K562 (cell line): Measurements from ENCODE around the gene GEN1. TPM values are rescaled to one million over a fixed set of nuclear protein-coding genes. Genes with fewer than 3 reads are reported as not detected.

Source experiments
- BHLHE40 ChIP-seq: IDR thresholded peaks from 2 replicates; pipeline ENCODE4 v1.6.1; 2011; ENCODE audit warnings: low read length, improper control_type of control experiment
- BRCA1 ChIP-seq, 2 experiments: fragments of 450-650 bp in 1 of 2; sonication (generic) in 1 of 2; formaldehyde crosslinking in 1 of 2; IDR thresholded peaks; 2 replicates each; pipeline versions ENCODE4 v1.5.0 to v1.6.1; 2017 to 2020; ENCODE audit warnings: mild to moderate bottlenecking in 1 of 2, missing genetic modification reagents in 1 of 2
- FOXJ3 ChIP-seq: sonication (generic); formaldehyde crosslinking; IDR thresholded peaks from 2 replicates; pipeline ENCODE4 v1.4.0; 2020; ENCODE audit warnings: mild to moderate bottlenecking, missing genetic modification reagents
- HLTF ChIP-seq: fragments of 450-650 bp; IDR thresholded peaks from 2 replicates; pipeline ENCODE4 v1.6.1; 2016
- LARP7 ChIP-seq: fragments of 450-650 bp; IDR thresholded peaks from 2 replicates; pipeline ENCODE4 v1.6.1; 2016
- MCM7 ChIP-seq, 2 experiments: fragments of 450-650 bp; IDR thresholded peaks; 2 replicates each; pipeline ENCODE4 v1.6.1; 2016 to 2018
- NFIX ChIP-seq: fragments of 250-450 bp; sonication (Bioruptor Pico); IDR thresholded peaks from 2 replicates; pipeline ENCODE4 v1.4.0; 2020; ENCODE audit warnings: low read depth, mild to moderate bottlenecking, moderate library complexity
- RB1 ChIP-seq: fragments of 450-650 bp; IDR thresholded peaks from 2 replicates; pipeline ENCODE4 v1.6.1; 2017; ENCODE audit warnings: low read depth, mild to moderate bottlenecking
- RBM22 ChIP-seq: fragments of 200-400 bp; formaldehyde crosslinking; IDR thresholded peaks from 2 replicates; pipeline ENCODE4 v1.6.1; 2018; ENCODE audit warnings: low read length, low read depth; ENCODE audit not compliant: poor library complexity, severe bottlenecking
- SRSF7 ChIP-seq: fragments of 200-400 bp; formaldehyde crosslinking; optimal IDR thresholded peaks from 2 replicates; pipeline ENCODE3; 2017; ENCODE audit warnings: mild to moderate bottlenecking, low read depth, low read length
- STAG1 ChIP-seq: sonication (generic); formaldehyde crosslinking; IDR thresholded peaks from 2 replicates; pipeline ENCODE4 v1.5.0; 2020; ENCODE audit warnings: missing genetic modification reagents, borderline replicate concordance
- THRAP3 ChIP-seq: fragments of 450-650 bp; IDR thresholded peaks from 2 replicates; pipeline ENCODE4 v1.6.1; 2016; ENCODE audit warnings: mild to moderate bottlenecking, inconsistent platforms, borderline replicate concordance
- ZNF311 ChIP-seq: fragments of 250-450 bp; sonication (Bioruptor Pico); IDR thresholded peaks from 2 replicates; pipeline ENCODE4 v1.4.0; 2020; ENCODE audit warnings: mild to moderate bottlenecking, moderate library complexity
- polyA plus RNA-seq, 8 experiments: library from polyadenylated mRNA; depleted of rRNA in 4 of 8; stranded (reverse) in 5 of 8; unstranded in 3 of 8; fragments of >200 nt; fragmentation: Nextera tagmentation in 2 of 8; fragmentation: Illumina TruSeq in 1 of 8; extraction: Ambion mirVana in 2 of 8; extraction: Trizol in 1 of 8; gene quantifications; 2 replicates each; pipeline versions ENCODE4 v1.2.1 to v1.2.3, GENCODE V29; 2011 to 2014; ENCODE audit warnings: inconsistent platforms in 1 of 8, missing spikeins in 1 of 8
- total RNA-seq, 7 experiments: library from RNA; depleted of rRNA in 6 of 7; stranded (reverse); fragments of >200 nt in 6 of 7; fragmentation: Illumina TruSeq in 2 of 7; extraction: Trizol in 2 of 7; gene quantifications; 2 replicates each; pipeline versions ENCODE4 v1.2.1 to v1.2.3, GENCODE V29; 2011 to 2021; ENCODE audit warnings: low replicate concordance in 1 of 7
- TF ChIP-seq, protein P1 (sequence below), 2 experiments: fragments of 450-650 bp; formaldehyde crosslinking in 1 of 2; IDR thresholded peaks; 2 replicates each; pipeline versions ENCODE4 v1.4.0 to v1.6.1; 2014 to 2020; ENCODE audit warnings: mild to moderate bottlenecking in 2 of 2, borderline replicate concordance in 1 of 2, low read depth in 1 of 2
- TF ChIP-seq, protein P2 (sequence below): sonication (generic); formaldehyde crosslinking; IDR thresholded peaks from 2 replicates; pipeline ENCODE4 v1.9.0; 2022; ENCODE audit warnings: mild to moderate bottlenecking, missing genetic modification reagents
- TF ChIP-seq, protein P3 (sequence below): fragments of 450-650 bp; formaldehyde crosslinking; IDR thresholded peaks from 2 replicates; pipeline ENCODE4 v1.4.0; 2022; ENCODE audit warnings: mild to moderate bottlenecking, moderate library complexity
- TF ChIP-seq, protein P4 (sequence below): IDR thresholded peaks from 3 replicates; pipeline ENCODE4 v1.6.1; 2011; ENCODE audit warnings: borderline replicate concordance, mild to moderate bottlenecking; ENCODE audit not compliant: insufficient read length, insufficient read depth

GEN1 gene
- total and polyA plus RNA-seq, 9 of the 15 experiments (the other 6 are each of a cell fraction or from before 2014, with no cell fraction given), result 8.6 to 39.7 (median 24.5) TPM

DNA sequence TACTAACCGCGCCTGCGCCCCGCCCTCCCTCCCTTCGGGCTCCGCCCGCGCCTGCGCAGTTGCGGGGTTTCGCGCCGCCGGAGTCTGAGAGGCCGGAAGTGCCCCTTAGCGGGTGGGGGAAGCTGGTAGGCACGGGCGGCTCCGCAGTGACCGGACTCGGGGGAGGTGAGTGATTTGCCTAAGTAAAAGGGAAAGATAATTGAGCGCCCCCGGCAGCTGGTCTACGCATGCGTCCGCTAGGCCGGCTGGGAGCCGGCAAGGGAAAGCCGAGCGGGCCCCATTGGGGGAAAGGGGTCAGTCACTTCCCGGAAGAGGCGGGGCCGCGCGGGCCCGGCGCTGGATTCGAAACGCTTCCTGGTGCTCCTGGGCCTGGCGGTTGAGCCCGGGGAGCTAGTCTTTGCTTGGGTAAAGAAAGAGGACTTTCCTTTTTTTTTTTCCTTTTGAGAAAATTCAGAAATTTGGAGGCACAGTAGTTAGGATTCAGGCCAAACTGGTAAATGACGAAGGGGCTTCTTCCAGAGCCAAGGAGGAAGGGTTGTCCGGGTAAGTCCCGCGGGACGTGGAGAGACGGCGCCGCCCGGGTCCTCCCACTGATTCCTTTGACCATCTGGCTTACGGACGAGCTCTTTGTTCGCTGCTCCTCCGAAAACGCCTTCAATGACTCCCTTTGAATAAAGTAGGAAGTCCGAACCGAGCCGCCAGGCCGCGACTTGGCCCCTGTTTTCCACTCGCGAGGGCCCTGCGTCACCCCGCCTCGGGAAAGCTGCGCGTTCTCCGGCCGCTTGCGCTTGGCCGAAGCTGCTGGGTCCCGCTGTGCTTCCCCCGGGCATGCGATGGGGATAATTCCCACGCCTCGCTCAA is at the start of gene GEN1, which contains the start of gene SMC6 (continued):
- TF ChIP-seq, protein P1, sequence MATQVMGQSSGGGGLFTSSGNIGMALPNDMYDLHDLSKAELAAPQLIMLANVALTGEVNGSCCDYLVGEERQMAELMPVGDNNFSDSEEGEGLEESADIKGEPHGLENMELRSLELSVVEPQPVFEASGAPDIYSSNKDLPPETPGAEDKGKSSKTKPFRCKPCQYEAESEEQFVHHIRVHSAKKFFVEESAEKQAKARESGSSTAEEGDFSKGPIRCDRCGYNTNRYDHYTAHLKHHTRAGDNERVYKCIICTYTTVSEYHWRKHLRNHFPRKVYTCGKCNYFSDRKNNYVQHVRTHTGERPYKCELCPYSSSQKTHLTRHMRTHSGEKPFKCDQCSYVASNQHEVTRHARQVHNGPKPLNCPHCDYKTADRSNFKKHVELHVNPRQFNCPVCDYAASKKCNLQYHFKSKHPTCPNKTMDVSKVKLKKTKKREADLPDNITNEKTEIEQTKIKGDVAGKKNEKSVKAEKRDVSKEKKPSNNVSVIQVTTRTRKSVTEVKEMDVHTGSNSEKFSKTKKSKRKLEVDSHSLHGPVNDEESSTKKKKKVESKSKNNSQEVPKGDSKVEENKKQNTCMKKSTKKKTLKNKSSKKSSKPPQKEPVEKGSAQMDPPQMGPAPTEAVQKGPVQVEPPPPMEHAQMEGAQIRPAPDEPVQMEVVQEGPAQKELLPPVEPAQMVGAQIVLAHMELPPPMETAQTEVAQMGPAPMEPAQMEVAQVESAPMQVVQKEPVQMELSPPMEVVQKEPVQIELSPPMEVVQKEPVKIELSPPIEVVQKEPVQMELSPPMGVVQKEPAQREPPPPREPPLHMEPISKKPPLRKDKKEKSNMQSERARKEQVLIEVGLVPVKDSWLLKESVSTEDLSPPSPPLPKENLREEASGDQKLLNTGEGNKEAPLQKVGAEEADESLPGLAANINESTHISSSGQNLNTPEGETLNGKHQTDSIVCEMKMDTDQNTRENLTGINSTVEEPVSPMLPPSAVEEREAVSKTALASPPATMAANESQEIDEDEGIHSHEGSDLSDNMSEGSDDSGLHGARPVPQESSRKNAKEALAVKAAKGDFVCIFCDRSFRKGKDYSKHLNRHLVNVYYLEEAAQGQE (IDR thresholded peaks at IDR 0.05; ENCODE audit: borderline replicate concordance), result no peak
- TF ChIP-seq, protein P1 (CRISPR knock-in tag; IDR thresholded peaks at IDR 0.05; ENCODE audit: low read depth), result no peak
- TF ChIP-seq ZNF311 (CRISPR knock-in tag), result no peak
- TF ChIP-seq, protein P2, sequence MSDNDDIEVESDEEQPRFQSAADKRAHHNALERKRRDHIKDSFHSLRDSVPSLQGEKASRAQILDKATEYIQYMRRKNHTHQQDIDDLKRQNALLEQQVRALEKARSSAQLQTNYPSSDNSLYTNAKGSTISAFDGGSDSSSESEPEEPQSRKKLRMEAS, result peak; percentile 5; the same call in 1 of the 2 replicates
- TF ChIP-seq RB1, result no peak
- no peak for TF ChIP-seq LARP7
- no peak for TF ChIP-seq MCM7 (IDR thresholded peaks at IDR 0.05)
- TF ChIP-seq, protein P3, sequence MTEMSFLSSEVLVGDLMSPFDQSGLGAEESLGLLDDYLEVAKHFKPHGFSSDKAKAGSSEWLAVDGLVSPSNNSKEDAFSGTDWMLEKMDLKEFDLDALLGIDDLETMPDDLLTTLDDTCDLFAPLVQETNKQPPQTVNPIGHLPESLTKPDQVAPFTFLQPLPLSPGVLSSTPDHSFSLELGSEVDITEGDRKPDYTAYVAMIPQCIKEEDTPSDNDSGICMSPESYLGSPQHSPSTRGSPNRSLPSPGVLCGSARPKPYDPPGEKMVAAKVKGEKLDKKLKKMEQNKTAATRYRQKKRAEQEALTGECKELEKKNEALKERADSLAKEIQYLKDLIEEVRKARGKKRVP (CRISPR knock-in tag), result no peak
- TF ChIP-seq STAG1 (CRISPR knock-in tag), result no peak
- no peak for TF ChIP-seq BRCA1 (IDR thresholded peaks at IDR 0.05)
- no peak for TF ChIP-seq BRCA1 (CRISPR knock-in tag; IDR thresholded peaks at IDR 0.05)
- no peak for TF ChIP-seq FOXJ3 (CRISPR knock-in tag)
- TF ChIP-seq BHLHE40, result peak; percentile 71
- TF ChIP-seq NFIX (CRISPR knock-in tag), result no peak
- TF ChIP-seq, protein P4, sequence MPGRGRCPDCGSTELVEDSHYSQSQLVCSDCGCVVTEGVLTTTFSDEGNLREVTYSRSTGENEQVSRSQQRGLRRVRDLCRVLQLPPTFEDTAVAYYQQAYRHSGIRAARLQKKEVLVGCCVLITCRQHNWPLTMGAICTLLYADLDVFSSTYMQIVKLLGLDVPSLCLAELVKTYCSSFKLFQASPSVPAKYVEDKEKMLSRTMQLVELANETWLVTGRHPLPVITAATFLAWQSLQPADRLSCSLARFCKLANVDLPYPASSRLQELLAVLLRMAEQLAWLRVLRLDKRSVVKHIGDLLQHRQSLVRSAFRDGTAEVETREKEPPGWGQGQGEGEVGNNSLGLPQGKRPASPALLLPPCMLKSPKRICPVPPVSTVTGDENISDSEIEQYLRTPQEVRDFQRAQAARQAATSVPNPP, result no peak
- no peak for TF ChIP-seq RBM22
- no peak for TF ChIP-seq SRSF7
- TF ChIP-seq HLTF, result no peak
- no peak for TF ChIP-seq THRAP3
